ENCODE results near the gene CFAP53. TPM values are rescaled to one million over a fixed set of nuclear protein-coding genes. Genes with fewer than 3 reads are reported as not detected.
A peak's percentile ranks its signal among the peaks of the same experiment; 100 is the strongest.

The CFAP53 gene
- total RNA-seq, 3 donors from 2014 or later (not counting 1 experiment from before 2014, with no cell fraction given), result 0.20 to 0.24 (median 0.20) TPM

GRCh38 chr18:50273203-50274043 lies 7.1 kb upstream of the CFAP53 start:
- Histone ChIP-seq H3K4me1 (ENCODE audit: control insufficient read depth, insufficient read depth, low read length) (peaks cover 14% of the 10 kb centered on the region), H3K9me3 (ENCODE audit: control insufficient read depth, insufficient read depth, low read length) (no peaks in the 10 kb centered on the region), H3K4me3 (ENCODE audit: low read length) (no peak overlapping the region), H3K27me3 (ENCODE audit: control insufficient read depth, insufficient read depth, low read length) (no peaks in the 10 kb centered on the region), H3K27ac (ENCODE audit: low read length) (no peak overlapping the region), H3K36me3 (ENCODE audit: control insufficient read depth, insufficient read depth, low read length) (peaks cover 71% of the 10 kb centered on the region)
- no peak for DNase-seq
- intact Hi-C loops (cut with micrococcal nuclease), result no loop called here
- no peak overlapping the region for H3K4me3 Mint-ChIP-seq
- peaks cover 0 to 26% of the 10 kb centered on the region in 2 donors for H3K4me1 Mint-ChIP-seq
- no peaks in the 10 kb centered on the region for H3K9me3 Mint-ChIP-seq
- WGBS (ENCODE audit: insufficient coverage), result 96% methylated on average over 23 of the region's 23 CpGs
- H3K27me3 Mint-ChIP-seq (ENCODE audit: low read depth in 2 of 2), result no peaks in the 10 kb centered on the region
- no peak for TF ChIP-seq CTCF (IDR thresholded peaks at IDR 0.05)
- ATAC-seq, result no peak
- H3K27ac Mint-ChIP-seq, result no peak overlapping the region
- no peaks in the 10 kb centered on the region for H3K36me3 Mint-ChIP-seq

DNA sequence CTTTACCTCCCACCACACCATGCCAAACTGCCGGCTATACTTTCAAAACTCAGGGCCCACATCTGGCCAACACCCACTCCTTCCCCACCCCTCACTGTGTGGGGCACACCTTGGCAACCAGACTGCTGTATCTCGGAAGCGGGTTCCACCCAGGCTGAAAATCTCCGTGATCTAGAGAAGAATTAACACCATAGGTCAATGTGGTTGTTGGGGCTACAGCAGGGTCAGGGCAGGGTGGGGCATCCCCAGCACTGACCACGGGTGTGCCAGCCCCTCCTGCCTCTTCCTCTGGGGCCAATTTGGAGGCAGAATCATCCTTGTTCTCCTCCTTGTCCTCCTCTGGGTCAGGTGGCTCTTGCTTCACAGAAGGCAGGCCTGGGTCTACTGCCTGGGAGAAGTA lies 6.3 kb upstream of the CFAP53 start:
- Histone ChIP-seq H3K9me3 (ENCODE audit: control insufficient read depth, insufficient read depth, low read length) (no peaks in the 10 kb centered on the region), H3K36me3 (ENCODE audit: control insufficient read depth, insufficient read depth, low read length) (peaks cover 71% of the 10 kb centered on the region), H3K27me3 (ENCODE audit: control insufficient read depth, insufficient read depth, low read length) (no peaks in the 10 kb centered on the region), H3K4me1 (ENCODE audit: control insufficient read depth, insufficient read depth, low read length) (peaks cover 20% of the 10 kb centered on the region), H3K27ac (ENCODE audit: low read length) (no peak overlapping the region), H3K4me3 (ENCODE audit: low read length) (no peak overlapping the region)
- no peaks in the 10 kb centered on the region for H3K36me3 Mint-ChIP-seq
- H3K4me1 Mint-ChIP-seq, result peaks cover 6 to 27% of the 10 kb centered on the region in 2 donors
- DNase-seq (no peak), ATAC-seq (no peak)
- WGBS (ENCODE audit: insufficient coverage), result 53% methylated on average over 5 of the region's 5 CpGs
- no peaks in the 10 kb centered on the region for H3K27me3 Mint-ChIP-seq (ENCODE audit: low read depth in 2 of 2)
- H3K9me3 Mint-ChIP-seq, result no peaks in the 10 kb centered on the region
- H3K4me3 Mint-ChIP-seq, result no peak overlapping the region
- peak overlapping the region in 1 of 2 donors; percentile 47 for H3K27ac Mint-ChIP-seq
- intact Hi-C loops (cut with micrococcal nuclease), result no loop called here
- no peak for TF ChIP-seq CTCF (IDR thresholded peaks at IDR 0.05)

GRCh38 chr18:50268022-50268747 lies 1.9 kb upstream of the CFAP53 start:
- ATAC-seq (peak; percentile 67 to 79 (median 78)), DNase-seq (peak; percentile 81 to 84)
- Histone ChIP-seq H3K27ac (ENCODE audit: low read length) (peak overlapping the region; percentile 40), H3K4me3 (ENCODE audit: low read length) (peak overlapping the region; percentile 50), H3K4me1 (ENCODE audit: control insufficient read depth, insufficient read depth, low read length) (peaks cover 36% of the 10 kb centered on the region), H3K9me3 (ENCODE audit: control insufficient read depth, insufficient read depth, low read length) (no peaks in the 10 kb centered on the region), H3K27me3 (ENCODE audit: control insufficient read depth, insufficient read depth, low read length) (no peaks in the 10 kb centered on the region), H3K36me3 (ENCODE audit: control insufficient read depth, insufficient read depth, low read length) (peaks cover 32% of the 10 kb centered on the region)
- Mint-ChIP-seq H3K36me3 (no peaks in the 10 kb centered on the region), H3K4me3 (peak overlapping the region; percentile 62), H3K27ac (peak overlapping the region; percentile 52 to 79), H3K27me3 (ENCODE audit: low read depth in 2 of 2) (no peaks in the 10 kb centered on the region), H3K9me3 (no peaks in the 10 kb centered on the region), H3K4me1 (peaks cover 21 to 34% of the 10 kb centered on the region in 2 donors)
- TF ChIP-seq CTCF (IDR thresholded peaks at IDR 0.05), result peak; percentile 84
- WGBS (ENCODE audit: insufficient coverage), result 12% methylated on average over 56 of the region's 56 CpGs
- intact Hi-C loops (cut with micrococcal nuclease), result loop anchor here (5.0 kb wide), 1 partner anchor 89 kb away; no protein-coding TSS in a partner anchor

Data from natural killer cell (primary cell).